ENCODE data around the gene SGO1. TPM values are rescaled to one million over a fixed set of nuclear protein-coding genes. Genes with fewer than 3 reads are reported as not detected.
A peak's percentile ranks its signal among the peaks of the same experiment; 100 is the strongest.

SGO1 gene
- total RNA-seq, 4 donors from 2014 or later, result 0.34 TPM; not detected in 3

DNA sequence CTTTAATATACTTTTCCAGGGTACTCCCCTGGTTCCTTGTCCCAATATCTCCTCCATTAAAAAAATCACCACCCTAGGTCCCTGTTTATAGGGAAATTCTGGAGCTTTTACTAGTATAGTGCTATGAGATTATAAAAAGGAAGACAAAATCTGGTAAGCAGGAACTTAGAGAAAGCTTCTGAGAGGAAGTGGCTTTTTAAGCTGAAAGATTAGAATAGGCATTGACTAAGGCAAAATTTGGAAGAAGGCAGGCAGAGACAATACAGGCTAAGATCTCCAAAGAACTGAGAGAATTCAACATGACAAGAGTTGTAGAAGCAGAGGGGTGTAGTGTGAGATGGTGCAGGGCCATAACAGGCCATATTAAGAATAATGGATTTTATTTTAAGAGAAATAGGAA, 25.8 kb downstream of the SGO1 start:
- H3K4me3 ChIP-seq, result no peak overlapping the region
- intact Hi-C loops (cut with DNase I), result no loop called here
- H3K9me3 ChIP-seq, result no peaks in the 10 kb centered on the region
- DNase-seq (ENCODE audit: extremely low spot score), result no peak
- TF ChIP-seq EP300 (IDR thresholded peaks at IDR 0.05) (no peak), POLR2AphosphoS5 (IDR thresholded peaks at IDR 0.05) (no peak), POLR2A (IDR thresholded peaks at IDR 0.05; ENCODE audit: low read depth) (no peak), CTCF (IDR thresholded peaks at IDR 0.05) (no peak)
- H3K27me3 ChIP-seq, result peaks cover 0 to 3% (median 0%) of the 10 kb centered on the region in 4 donors
- peaks cover 0 to 8% (median 3%) of the 10 kb centered on the region in 4 donors for H3K4me1 ChIP-seq
- peaks cover 0 to 4% (median 0%) of the 10 kb centered on the region in 4 donors for H3K36me3 ChIP-seq
- H3K27ac ChIP-seq (replicated peaks in 1 of 4), result no peak overlapping the region

DNA sequence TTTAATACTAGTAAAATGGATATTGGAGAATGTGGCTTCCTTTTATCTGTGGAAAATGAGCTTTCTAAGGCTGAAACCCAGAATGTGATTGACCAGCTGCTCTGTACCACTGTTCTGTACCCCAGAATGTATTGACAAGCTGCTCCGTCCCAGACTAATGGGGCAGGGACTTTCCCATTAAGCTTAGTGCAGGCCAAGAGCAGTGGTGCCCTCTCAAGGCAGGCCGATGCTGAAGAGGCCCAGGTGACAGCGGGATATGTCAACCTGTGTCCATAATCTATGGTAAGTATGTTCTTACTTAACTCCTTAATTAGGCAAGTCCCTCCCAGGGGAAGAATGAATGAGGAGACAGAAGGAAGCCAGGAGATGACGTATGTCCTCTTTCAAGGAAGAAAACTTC, 31.1 kb downstream of the SGO1 start:
- Histone ChIP-seq H3K4me1 (peaks cover 0 to 6% (median 0%) of the 10 kb centered on the region in 4 donors), H3K9me3 (no peaks in the 10 kb centered on the region), H3K27ac (replicated peaks in 1 of 4) (no peak overlapping the region), H3K36me3 (peaks cover 0 to 21% (median 10%) of the 10 kb centered on the region in 4 donors), H3K4me3 (no peak overlapping the region), H3K27me3 (no peaks in the 10 kb centered on the region)
- intact Hi-C loops (cut with DNase I), result no loop called here
- DNase-seq (ENCODE audit: extremely low spot score), result no peak
- TF ChIP-seq CTCF (IDR thresholded peaks at IDR 0.05) (no peak), EP300 (IDR thresholded peaks at IDR 0.05) (no peak), POLR2A (IDR thresholded peaks at IDR 0.05; ENCODE audit: low read depth) (no peak), POLR2AphosphoS5 (IDR thresholded peaks at IDR 0.05) (no peak)
- WGBS, result 97% methylated on average over 4 of the region's 4 CpGs

DNA sequence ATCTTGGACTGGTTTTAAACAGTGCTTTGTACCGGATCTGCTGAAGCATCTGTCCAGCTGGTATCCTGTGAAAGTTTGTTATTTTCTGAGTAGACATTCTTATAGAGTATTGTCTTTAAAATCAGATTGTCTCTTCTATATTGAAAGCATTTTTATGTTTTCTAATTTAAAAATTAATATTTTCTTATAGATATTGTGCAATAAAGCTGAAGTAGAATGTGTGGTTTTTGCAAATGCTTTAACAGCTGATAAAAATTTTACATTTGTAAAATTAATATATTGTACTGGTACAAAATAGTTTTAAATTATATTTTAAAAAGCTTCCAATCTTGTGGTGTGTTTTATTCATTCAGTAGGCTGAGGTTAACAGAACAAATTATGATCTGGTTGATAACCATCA, 31.9 kb downstream of the SGO1 start:
- no peaks in the 10 kb centered on the region for H3K27me3 ChIP-seq
- H3K36me3 ChIP-seq, result peaks cover 0 to 29% (median 10%) of the 10 kb centered on the region in 4 donors
- H3K4me3 ChIP-seq, result no peak overlapping the region
- peaks cover 0 to 6% (median 0%) of the 10 kb centered on the region in 4 donors for H3K4me1 ChIP-seq
- no peak for DNase-seq (ENCODE audit: extremely low spot score)
- intact Hi-C loops (cut with DNase I), result no loop called here
- 90% methylated on average over 1 of the region's 1 CpG for WGBS
- H3K9me3 ChIP-seq, result no peaks in the 10 kb centered on the region
- H3K27ac ChIP-seq (replicated peaks in 1 of 4), result no peak overlapping the region
- TF ChIP-seq CTCF (IDR thresholded peaks at IDR 0.05) (no peak), EP300 (IDR thresholded peaks at IDR 0.05) (no peak), POLR2A (IDR thresholded peaks at IDR 0.05; ENCODE audit: low read depth) (no peak), POLR2AphosphoS5 (IDR thresholded peaks at IDR 0.05) (no peak)

DNA sequence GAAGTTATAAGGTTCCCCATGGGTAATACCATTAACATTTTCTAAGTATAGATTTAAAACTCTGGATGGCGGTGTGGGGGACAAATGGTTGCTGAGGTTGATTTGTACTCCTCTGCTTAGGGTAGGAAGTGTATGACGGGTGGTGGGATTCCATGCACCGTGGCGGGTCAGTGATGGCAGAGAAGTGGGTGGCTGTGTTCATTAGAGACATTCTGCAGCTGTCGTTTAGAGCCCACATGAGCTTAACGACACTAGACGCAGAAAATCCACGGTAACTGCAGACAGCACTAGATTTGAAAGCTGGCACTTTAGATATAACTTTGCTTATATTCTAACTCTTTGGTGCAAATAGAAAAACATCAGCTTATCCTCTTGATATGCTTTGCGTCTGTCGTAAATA, 37.5 kb downstream of the SGO1 start:
- TF ChIP-seq CTCF (IDR thresholded peaks at IDR 0.05) (no peak), POLR2AphosphoS5 (IDR thresholded peaks at IDR 0.05) (no peak), EP300 (IDR thresholded peaks at IDR 0.05) (no peak), POLR2A (IDR thresholded peaks at IDR 0.05; ENCODE audit: low read depth) (no peak)
- intact Hi-C loops (cut with DNase I), result loop anchor here (5.0 kb wide), 1 partner anchor 111 kb away; no protein-coding TSS in a partner anchor
- Histone ChIP-seq H3K36me3 (peaks cover 0 to 44% (median 24%) of the 10 kb centered on the region in 4 donors), H3K9me3 (no peaks in the 10 kb centered on the region), H3K27me3 (no peaks in the 10 kb centered on the region), H3K4me3 (no peak overlapping the region), H3K27ac (replicated peaks in 1 of 4) (peak overlapping the region in 2 of 4 donors; percentile 5 to 29), H3K4me1 (peaks cover 0 to 13% (median 0%) of the 10 kb centered on the region in 4 donors)
- no peak for DNase-seq (ENCODE audit: extremely low spot score)
- 86% methylated on average over 10 of the region's 10 CpGs for WGBS

DNA sequence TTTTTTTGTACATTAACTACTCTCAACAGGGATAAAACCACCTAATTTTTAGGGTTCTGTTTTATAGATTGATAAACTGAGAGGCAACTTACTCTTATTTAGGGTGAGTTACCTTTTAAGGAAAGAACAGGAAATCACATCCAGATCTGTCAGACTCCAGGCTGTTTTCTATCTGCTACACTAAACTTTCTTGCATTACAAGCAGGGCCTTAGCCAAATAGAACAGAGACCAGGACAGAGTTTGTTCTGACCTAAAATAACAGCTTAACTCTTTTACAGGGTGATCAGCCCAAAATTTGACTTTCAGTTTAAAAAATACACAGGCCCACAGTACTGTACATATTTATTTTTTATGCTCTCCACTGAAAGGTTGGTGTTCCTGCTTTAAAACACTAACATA, 38.6 kb downstream of the SGO1 start:
- intact Hi-C loops (cut with DNase I), result loop anchor here (5.0 kb wide), 1 partner anchor 110 kb away; no protein-coding TSS in a partner anchor
- H3K9me3 ChIP-seq, result no peaks in the 10 kb centered on the region
- H3K36me3 ChIP-seq, result peaks cover 0 to 46% (median 22%) of the 10 kb centered on the region in 4 donors
- H3K27me3 ChIP-seq, result no peaks in the 10 kb centered on the region
- H3K4me1 ChIP-seq, result peaks cover 0 to 19% (median 4%) of the 10 kb centered on the region in 4 donors
- TF ChIP-seq EP300 (IDR thresholded peaks at IDR 0.05) (no peak), POLR2A (IDR thresholded peaks at IDR 0.05; ENCODE audit: low read depth) (no peak), POLR2AphosphoS5 (IDR thresholded peaks at IDR 0.05) (peak in 1 of 2 donors; percentile 58)
- peak overlapping the region; percentile 1 to 41 (median 20) for H3K27ac ChIP-seq (replicated peaks in 1 of 4)
- no peak for DNase-seq (ENCODE audit: extremely low spot score)
- H3K4me3 ChIP-seq, result no peak overlapping the region
